Measurements from ENCODE around the gene AKT1S1.

DNA sequence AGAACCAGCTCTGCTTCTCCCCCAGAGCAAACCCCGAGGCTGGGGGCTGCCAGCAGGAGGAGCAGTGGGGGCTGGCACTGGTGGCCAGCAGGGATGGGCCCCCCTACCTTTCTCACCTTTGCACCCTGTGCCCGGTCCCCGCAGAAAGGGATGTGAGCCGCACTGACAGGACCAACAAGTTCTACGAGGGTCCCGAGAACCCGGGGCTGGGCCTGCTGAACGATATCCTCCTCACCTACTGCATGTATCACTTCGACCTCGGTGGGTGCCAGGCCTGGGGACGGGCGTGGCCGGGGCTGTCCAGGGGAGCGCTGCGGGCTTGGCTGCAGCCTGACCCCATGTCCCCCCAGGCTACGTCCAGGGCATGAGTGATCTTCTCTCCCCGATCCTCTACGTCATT lies 7.0 kb upstream of the AKT1S1 start:
- TF ChIP-seq, protein P1, sequence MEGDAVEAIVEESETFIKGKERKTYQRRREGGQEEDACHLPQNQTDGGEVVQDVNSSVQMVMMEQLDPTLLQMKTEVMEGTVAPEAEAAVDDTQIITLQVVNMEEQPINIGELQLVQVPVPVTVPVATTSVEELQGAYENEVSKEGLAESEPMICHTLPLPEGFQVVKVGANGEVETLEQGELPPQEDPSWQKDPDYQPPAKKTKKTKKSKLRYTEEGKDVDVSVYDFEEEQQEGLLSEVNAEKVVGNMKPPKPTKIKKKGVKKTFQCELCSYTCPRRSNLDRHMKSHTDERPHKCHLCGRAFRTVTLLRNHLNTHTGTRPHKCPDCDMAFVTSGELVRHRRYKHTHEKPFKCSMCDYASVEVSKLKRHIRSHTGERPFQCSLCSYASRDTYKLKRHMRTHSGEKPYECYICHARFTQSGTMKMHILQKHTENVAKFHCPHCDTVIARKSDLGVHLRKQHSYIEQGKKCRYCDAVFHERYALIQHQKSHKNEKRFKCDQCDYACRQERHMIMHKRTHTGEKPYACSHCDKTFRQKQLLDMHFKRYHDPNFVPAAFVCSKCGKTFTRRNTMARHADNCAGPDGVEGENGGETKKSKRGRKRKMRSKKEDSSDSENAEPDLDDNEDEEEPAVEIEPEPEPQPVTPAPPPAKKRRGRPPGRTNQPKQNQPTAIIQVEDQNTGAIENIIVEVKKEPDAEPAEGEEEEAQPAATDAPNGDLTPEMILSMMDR (conservative IDR thresholded peaks at IDR 0.05; ENCODE audit: low read depth, low read length) = no peak
- no peak for TF ChIP-seq EZH2 (IDR thresholded peaks at IDR 0.05; ENCODE audit: borderline replicate concordance, low read depth, low read length, poor library complexity, severe bottlenecking)
